ENCODE data around the gene ALDH18A1. TPM values are rescaled to one million over a fixed set of nuclear protein-coding genes. Genes with fewer than 3 reads are reported as not detected.
A peak's percentile ranks its signal among the peaks of the same experiment; 100 is the strongest.

ALDH18A1 gene
- total RNA-seq, 1 experiment from 2014 or later = 114 TPM

- TF ChIP-seq CTCF (conservative IDR thresholded peaks at IDR 0.05) = no peak
Measured at GRCh38 chr10:95578619-95579018, 77.9 kb downstream of the ALDH18A1 start.

More at GRCh38 chr10:95578619-95579018, 77.9 kb downstream of the ALDH18A1 start:
- Histone ChIP-seq H3K18ac (ENCODE audit: insufficient read length, low read depth, low read length) (no peak overlapping the region), H2BK12ac (ENCODE audit: insufficient read length, low read depth, low read length) (no peak overlapping the region), H3K9ac (ENCODE audit: extremely low read depth, insufficient read length, low read length) (no peak overlapping the region), H3T11ph (ENCODE audit: low read length) (no peak overlapping the region), H2BK5ac (ENCODE audit: insufficient read length, low read length) (no peak overlapping the region), H2AK5ac (ENCODE audit: insufficient read length, low read length) (no peak overlapping the region), H3K4me1 (ENCODE audit: insufficient read depth, low read length) (no peaks in the 10 kb centered on the region), H3K79me2 (ENCODE audit: insufficient read depth, low read length) (no peaks in the 10 kb centered on the region), H3K4ac (ENCODE audit: low read depth, low read length) (no peak overlapping the region), H3K14ac (ENCODE audit: insufficient read depth, low read length) (no peak overlapping the region), H3K23ac (ENCODE audit: insufficient read length, low read depth, low read length) (no peak overlapping the region), H2BK15ac (ENCODE audit: low read depth, low read length) (no peak overlapping the region), H4K8ac (replicated peaks; ENCODE audit: insufficient read length, low read depth, low read length) (no peak overlapping the region), H2AFZ (ENCODE audit: low read length) (no peak overlapping the region), H4K5ac (ENCODE audit: insufficient read length, low read depth, low read length) (no peak overlapping the region), H3K79me1 (ENCODE audit: insufficient read depth, low read depth, low read length, poor library complexity, severe bottlenecking) (no peaks in the 10 kb centered on the region), H2BK120ac (ENCODE audit: low read depth, low read length, poor library complexity, severe bottlenecking) (no peak overlapping the region), H3K9me3 (ENCODE audit: control insufficient read depth, low read depth, low read length) (no peaks in the 10 kb centered on the region), H3K27ac (ENCODE audit: insufficient read length, low read depth, low read length) (no peak overlapping the region), H4K20me1 (ENCODE audit: control insufficient read depth, insufficient read depth, insufficient read length) (no peaks in the 10 kb centered on the region), H2BK20ac (ENCODE audit: low read depth, low read length, poor library complexity, severe bottlenecking) (no peak overlapping the region), H3K27me3 (ENCODE audit: insufficient read depth, low read length) (no peaks in the 10 kb centered on the region), H4K91ac (ENCODE audit: insufficient read length, low read depth, low read length) (no peak overlapping the region), H3K56ac (ENCODE audit: insufficient read length, low read depth, low read length) (no peak overlapping the region), H3K23me2 (ENCODE audit: insufficient read length, low read depth, low read length, poor library complexity, severe bottlenecking) (no peaks in the 10 kb centered on the region), H3K4me2 (ENCODE audit: insufficient read depth, insufficient read length, low read length) (no peak overlapping the region)
- no peak overlapping the region for H3K4me3 Mint-ChIP-seq
- peak overlapping the region in 1 of 3 experiments; percentile 11; a peak in 2 of 7 replicates for H3K27ac Mint-ChIP-seq
- no peaks in the 10 kb centered on the region for H3K4me1 Mint-ChIP-seq
- DNase-seq = no peak
- no CpG with 5 or more reads among the region's 2 CpGs for WGBS (ENCODE audit: extremely low coverage, insufficient read length, low lambda C conversion rate)
- peaks cover 3% of the 10 kb centered on the region for H3K27me3 Mint-ChIP-seq (ENCODE audit: low read depth)
- no peaks in the 10 kb centered on the region for H3K36me3 Mint-ChIP-seq (ENCODE audit: insufficient read depth in 1 of 3, low read depth in 3 of 3)
- no peaks in the 10 kb centered on the region for H3K9me3 Mint-ChIP-seq

Measured in H9 (cell line).